Activated CD8-positive, alpha-beta memory T cell treated with anti-CD3 and anti-CD28 coated beads for 4 hours (primary cell): ENCODE data around the gene UROD.
A peak's percentile ranks its signal among the peaks of the same experiment; 100 is the strongest.

ENCODE experiments used
- DNase-seq, 2 donors: peaks; one replicate each; pipeline ENCODE4 v3.0.0-alpha.2; 2020; ENCODE audit warnings: low read depth in 2 of 2

The UROD gene

GRCh38 chr1:45008516-45008915 is 3.5 kb upstream of the UROD start:
- no peak for DNase-seq

- no peak for DNase-seq
These were observed 2.7 kb upstream of the UROD start for GRCh38 chr1:45009296-45009865.

- DNase-seq: no peak
These were observed 1.8 kb upstream of the UROD start for GRCh38 chr1:45009956-45010854.

DNA sequence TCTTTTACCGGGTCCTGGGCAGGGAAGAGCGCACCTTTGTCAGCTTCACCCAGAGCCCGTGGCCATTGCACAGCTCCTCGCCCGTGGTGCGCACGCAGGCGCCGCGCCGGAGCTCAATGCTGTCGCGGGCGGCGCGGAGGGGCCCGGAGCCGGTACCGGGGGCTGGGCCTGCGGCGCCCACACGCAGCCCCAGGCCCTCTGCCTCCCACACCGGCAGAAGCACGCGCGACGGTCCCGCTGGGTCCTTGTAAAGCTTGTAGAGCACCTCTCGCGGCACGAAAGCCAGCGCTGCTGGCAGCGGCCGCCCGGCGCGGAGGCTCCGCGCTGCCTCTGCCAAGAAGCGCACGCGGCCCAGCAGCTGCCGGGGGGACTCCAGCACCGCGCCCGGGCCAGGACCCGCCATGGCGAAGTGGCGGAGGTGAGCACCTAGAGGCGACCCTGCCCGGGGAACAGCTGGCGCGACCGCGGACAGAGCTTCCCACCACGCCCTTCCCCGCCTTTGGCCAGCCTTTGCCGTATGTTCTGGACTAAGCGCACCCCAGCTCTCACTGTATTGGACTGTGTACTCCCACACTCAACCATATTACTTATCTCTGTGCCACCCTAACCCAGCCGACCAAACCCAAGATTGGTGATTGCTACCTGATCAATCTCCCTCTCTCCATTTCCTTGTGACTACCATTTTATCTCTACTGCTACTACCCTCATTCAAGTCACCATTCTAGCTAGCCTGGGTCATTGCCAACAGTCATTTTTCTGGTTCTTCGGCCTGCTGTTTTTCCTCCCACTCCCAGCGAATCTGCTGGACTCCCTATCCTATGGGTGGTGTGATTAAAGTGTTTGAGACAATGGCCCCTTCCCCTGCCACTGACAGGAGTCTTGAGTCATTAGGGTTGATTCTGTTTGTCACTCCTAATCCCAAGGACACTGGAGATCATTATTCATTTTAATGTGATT is 921 bp upstream of the UROD start, which contains the start of gene HECTD3:
Gene HECTD3 (minus strand): TSS at position 470 of the 957 bp plus-strand sequence. CDS start 67 bp downstream, at position 403.
- DNase-seq: peak; percentile 42 to 46

GRCh38 chr1:45012639-45013278 is 705 bp downstream of the UROD start:
- DNase-seq: no peak

DNA sequence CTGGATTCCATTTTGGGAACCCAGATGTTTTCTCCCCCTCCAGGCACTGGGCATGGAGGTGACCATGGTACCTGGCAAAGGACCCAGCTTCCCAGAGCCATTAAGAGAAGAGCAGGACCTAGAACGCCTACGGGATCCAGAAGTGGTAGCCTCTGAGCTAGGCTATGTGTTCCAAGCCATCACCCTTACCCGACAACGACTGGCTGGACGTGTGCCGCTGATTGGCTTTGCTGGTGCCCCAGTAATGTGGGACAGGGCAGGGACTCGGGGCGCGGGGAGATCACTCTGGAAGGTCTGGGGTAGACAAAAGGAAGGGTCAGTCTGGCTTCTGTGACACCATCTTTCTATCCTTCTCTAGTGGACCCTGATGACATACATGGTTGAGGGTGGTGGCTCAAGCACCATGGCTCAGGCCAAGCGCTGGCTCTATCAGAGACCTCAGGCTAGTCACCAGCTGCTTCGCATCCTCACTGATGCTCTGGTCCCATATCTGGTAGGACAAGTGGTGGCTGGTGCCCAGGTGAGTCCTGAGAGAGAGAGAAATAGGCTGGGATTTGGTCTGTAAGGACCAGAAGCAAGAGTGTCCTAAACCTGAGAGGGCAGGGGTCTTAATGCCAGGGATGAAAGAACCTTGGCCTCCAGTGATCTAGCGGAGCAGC is 1.6 kb downstream of the UROD start:
- DNase-seq: no peak

GRCh38 chr1:45014321-45015028 is 2.4 kb downstream of the UROD start:
- peak; percentile 64 to 69 for DNase-seq

DNA sequence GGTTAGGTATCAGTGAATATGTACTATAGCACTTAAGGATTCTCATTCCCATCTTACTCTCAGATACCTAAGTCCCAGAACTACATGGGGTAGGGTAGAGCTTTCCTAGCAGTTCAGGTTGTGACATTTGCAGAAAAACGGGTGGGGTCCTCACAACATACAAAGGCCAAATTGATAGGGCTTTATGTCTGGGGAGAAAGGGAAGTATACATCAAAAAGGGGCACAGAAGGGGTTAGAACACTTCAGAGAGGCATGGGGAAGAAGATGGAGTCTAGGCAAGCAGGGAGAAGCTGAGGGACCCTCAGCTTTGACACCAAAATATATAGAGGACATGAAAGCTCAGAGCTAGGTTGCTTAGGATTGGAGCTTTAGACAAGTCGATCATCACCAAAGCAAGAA is 3.6 kb downstream of the UROD start:
- no peak for DNase-seq

GRCh38 chr1:45016090-45016697 is 4.1 kb downstream of the UROD start:
- DNase-seq: no peak

DNA sequence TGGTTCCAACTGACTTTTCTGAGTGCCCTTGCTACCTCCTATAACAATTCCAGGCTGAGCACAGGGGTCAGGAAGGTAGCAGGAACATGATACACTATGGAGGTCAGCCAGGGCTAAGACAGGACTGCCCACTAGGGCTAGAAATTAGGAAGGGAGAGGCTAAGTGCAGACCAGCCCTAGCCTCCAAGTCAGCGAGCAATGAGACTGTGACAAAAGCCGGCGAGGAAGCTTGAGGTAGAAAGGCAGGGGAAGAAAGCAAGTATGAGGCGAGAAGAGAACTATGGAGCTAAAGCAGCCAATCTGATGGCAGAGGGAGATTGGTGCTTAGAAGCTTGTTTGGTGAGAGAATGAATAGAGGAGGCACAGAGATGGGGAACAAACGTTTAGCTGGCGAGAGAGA is 4.7 kb downstream of the UROD start:
- DNase-seq: no peak

- no peak for DNase-seq
These were observed 6.7 kb downstream of the UROD start for GRCh38 chr1:45018599-45019230.

GRCh38 chr1:45023663-45024062 is 11.6 kb downstream of the UROD start:
- DNase-seq: no peak

DNA sequence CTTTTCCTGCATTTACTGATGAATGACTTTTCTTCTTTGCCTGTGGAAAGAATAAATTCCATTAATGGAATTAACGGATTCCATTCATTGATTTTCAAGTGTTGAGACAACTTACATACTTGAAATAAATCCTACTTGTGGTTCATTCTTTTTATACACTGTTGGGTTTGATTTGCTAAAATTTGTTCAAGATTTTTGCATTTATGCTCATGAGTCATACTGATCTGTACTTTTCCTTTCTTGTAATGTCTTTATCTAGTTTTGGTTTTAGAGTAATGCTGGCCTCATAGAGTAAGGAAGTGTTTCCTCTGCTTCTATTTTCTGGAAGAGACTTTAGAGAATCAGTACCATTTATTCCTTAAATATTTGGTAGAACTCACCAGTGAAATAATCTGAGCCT is 14.4 kb downstream of the UROD start:
- DNase-seq: no peak

DNA sequence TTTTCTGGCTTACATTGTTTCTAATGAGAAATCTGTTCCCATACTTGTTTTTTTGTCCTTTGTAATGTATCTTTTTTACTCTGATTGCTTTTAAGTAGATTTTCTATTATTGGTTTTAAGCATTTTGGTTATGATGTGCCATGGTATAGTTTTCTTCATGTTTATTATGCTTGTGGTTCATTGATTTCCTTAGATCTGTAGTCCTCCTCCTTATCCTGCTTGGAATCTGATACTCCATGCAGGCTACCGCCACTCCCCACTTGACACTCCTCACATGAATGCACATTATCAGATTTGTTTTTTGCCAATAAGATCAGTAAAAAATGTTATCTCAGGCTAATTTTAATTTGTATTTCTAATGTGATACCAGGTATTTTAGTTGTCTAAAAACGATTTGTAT is 20.8 kb downstream of the UROD start:
- DNase-seq: no peak

GRCh38 chr1:45033356-45033755 is 21.3 kb downstream of the UROD start:
- DNase-seq: no peak

- no peak for DNase-seq
These were observed 23.7 kb downstream of the UROD start for GRCh38 chr1:45035631-45036301.

DNA sequence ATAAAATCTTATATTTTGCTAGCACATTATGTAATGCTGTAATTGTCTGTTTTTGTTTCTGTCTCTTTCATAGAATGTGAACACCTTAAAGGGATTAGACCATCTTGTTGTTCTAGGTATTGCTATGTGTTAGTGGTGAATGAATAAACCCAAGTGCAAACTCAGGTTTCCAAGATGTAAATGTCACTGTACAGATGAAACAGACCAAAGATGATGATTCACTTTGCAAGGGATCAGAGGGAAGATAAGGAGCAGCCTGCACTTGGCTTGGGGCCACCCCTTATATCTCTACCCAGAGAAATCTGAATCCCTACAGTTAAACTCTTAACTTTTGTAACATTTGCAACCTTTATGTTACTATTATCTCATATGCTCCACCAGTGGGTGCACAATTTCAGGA is 25.4 kb downstream of the UROD start:
- no peak for DNase-seq

DNA sequence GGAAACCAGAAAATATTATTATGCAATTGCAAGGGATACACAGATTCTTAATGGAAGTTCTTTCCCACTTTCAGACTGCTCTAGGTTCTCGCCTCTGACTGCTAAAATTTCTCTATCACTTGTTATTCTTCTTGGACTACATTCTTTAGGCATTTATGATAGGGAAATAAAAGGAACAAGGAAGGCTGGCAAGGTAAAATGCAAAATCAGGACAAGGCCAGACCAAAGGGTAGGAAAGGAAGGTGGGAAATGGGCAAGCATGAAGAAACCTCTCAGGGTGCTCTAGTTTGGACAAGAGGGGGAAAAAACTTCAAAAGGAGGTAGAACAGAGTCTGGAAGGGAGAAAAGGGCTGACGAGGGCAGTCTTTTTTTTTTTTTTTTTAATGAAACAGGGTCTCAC is 26.2 kb downstream of the UROD start:
- no peak for DNase-seq
